Right cardiac atrium (tissue), 5 donors: ENCODE data around the gene NACAD. TPM values are rescaled to one million over a fixed set of nuclear protein-coding genes. Genes with fewer than 3 reads are reported as not detected.

Source experiments
- ATAC-seq, 2 donors: fragments of 200-7000 bp; cut with Tn5 transposase; one replicate each; pipeline versions ENCODE4 v1.8.0 to v1.9.1; 2020; ENCODE audit warnings: moderate library complexity in 2 of 2, mild to moderate bottlenecking in 1 of 2
- DNase-seq, 3 donors: peaks; one replicate each; pipeline ENCODE4 v3.0.0-alpha.2; 2020
- H3K27ac ChIP-seq: one replicate; pipeline ENCODE4 v1.5.1; 2013; ENCODE audit warnings: mild to moderate bottlenecking, low read length, control low read depth, moderate library complexity
- H3K27me3 ChIP-seq: one replicate; pipeline ENCODE4 v1.6.1; 2013; ENCODE audit not compliant: control insufficient read depth, insufficient read depth
- H3K4me1 ChIP-seq: one replicate; pipeline ENCODE4 v1.6.1; 2013; ENCODE audit warnings: low read length; ENCODE audit not compliant: control insufficient read depth, insufficient read depth
- H3K4me3 ChIP-seq: one replicate; pipeline ENCODE4 v1.5.1; 2013; ENCODE audit warnings: low read length, control low read depth
- H3K9me3 ChIP-seq: one replicate; pipeline ENCODE4 v1.6.1; 2013; ENCODE audit warnings: low read length; ENCODE audit not compliant: control insufficient read depth
- WGBS: extraction: QIAGEN DNeasy Blood & Tissue Kit; methylation state at CpG from one replicate; pipeline ENCODE4 v1.1.7; 2013; 5-methylcytosine and 5-hydroxymethylcytosine counted together
- intact Hi-C, 4 donors: fragments of 100-400 bp; cut with DNase I; formaldehyde crosslinking; loops; one replicate each; pipeline versions ENCODE4 v1.11.0 to v1.14.0; 2022 to 2023
- polyA plus RNA-seq: library from polyadenylated mRNA; stranded (reverse); fragments of 200-250 nt; gene quantifications from one replicate; pipeline ENCODE4 v1.2.3, GENCODE V29; 2013
- total RNA-seq, 4 donors: library from RNA; stranded (reverse); fragmentation: NEBNext Ultra II Directional; extraction: Animal tissue kit (Norgen Biotek cat#: 25700); gene quantifications; one replicate each; pipeline ENCODE4 v1.2.1, GENCODE V29; 2021
- donor health status: healthy with polysubstance abuse.
- donor health status: DM: no; HTN: yes; CAD: no.
- donor health status: DM: no; HTN: no; CAD: no.
- donor health status: DM: no; HTN: yes; CAD: no; lungs with severe emphysema.
- donor health status: DM: yes; HTN: yes; CAD: no.

The NACAD gene
- total and polyA plus RNA-seq, 5 donors = 3.2 to 6.5 (median 4.8) TPM

DNA sequence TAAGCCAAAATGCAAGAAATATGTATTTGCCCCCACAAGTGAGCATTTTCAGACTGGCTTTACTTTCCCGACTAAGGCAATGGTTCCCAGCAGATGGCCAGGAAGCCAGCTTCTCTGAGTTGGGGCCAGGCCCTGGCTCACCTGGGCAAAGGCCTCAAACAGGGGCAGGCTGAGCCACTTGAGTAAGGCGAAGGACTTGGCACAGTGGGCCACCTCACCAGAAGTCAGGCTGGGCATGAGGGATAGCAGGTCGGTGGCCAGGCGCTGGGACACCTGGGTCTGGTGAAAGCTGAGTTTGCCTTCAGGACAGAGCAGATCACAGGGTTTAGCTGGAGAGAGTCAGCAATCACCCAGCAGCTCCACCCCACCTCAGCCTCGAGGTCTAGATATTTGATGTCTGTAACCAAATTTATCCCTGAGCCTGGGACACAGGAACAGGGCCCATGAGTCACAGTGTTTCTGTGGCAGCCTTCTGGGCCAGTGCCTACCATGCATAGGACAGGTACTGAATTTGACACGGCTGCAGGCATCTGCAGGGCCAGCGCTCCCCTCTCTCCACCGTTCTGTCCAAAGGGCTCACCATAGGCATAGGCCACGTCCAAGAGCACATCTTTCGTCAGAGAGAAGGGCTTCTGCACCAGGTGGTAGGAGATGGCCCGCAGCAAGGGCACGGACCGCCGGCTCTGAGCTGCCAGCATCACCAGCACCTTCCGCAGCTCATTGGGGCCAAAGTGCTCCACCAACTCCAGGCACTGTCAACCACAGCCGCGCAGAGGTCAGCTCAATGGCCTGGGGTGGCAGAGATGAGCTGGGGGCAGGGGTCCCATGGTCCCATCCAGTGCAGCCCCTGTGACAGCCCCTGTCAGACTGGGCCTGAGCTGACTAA, 15.4 kb upstream of the NACAD start:
- peaks cover 5% of the 10 kb centered on the region for H3K4me1 ChIP-seq

DNA sequence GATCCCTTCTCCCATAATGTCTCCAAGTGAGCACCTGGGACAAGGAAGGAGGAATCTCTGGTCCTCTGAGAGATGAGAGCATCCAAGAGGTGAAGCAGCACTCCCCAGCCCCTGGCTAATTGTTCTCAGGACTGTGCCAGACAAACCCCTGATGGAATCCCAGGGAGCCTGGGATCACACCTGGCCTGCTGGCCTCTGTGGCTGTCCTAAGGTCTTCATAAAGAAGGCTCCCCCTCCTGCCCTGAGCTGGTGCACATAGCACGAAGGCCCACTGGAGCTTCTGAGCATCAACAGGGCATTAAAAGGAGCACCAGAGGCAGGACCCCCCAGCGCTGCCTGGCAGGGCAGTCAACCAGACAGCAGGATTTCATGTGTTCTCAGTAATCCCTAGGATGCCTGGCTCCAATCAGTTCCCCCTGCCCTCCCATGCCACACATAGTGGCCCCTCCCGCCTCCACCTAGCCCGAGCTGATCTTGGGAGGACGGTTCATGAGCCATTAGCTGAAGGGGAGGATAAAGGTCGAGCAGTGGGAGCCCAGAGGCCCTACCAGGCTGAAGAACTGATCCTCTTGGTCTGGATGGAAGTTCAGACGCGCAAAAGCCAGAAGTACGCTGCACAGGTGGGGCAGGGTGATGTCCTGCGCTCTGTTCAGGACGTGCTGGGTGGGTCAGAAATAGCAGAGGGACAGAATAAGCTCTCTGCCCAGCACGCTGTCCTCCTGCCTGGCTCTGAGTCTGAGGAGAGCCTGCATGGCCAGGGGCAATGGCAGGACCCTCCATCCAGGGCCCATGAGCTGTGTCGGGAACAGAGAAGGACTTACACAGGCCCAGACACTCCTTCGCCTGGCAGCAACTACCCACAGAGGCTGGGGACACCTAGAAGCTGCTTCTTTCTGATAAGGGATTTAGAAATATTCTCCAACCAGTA, 14.3 kb upstream of the NACAD start:
- Histone ChIP-seq H3K4me1 (peaks cover 6% of the 10 kb centered on the region), H3K4me3 (no peak overlapping the region), H3K27me3 (no peaks in the 10 kb centered on the region), H3K9me3 (no peaks in the 10 kb centered on the region), H3K27ac (no peak overlapping the region)
- ATAC-seq = no peak
- WGBS = 87% methylated on average over 14 of the region's 14 CpGs
- intact Hi-C loops = loop anchor here in 1 of 4 donors (10.0 kb wide), 1 partner anchor 118 kb away; no protein-coding TSS in a partner anchor
- DNase-seq = no peak

More for the DNA sequence above, 15.4 kb upstream of the NACAD start:
- H3K9me3 ChIP-seq = no peaks in the 10 kb centered on the region
- no peaks in the 10 kb centered on the region for H3K27me3 ChIP-seq
- H3K4me3 ChIP-seq = no peak overlapping the region
- no peak for ATAC-seq
- intact Hi-C loops = loop anchor here in 1 of 4 donors (10.0 kb wide), 1 partner anchor 119 kb away; no protein-coding TSS in a partner anchor
- 90% methylated on average over 17 of the region's 17 CpGs for WGBS
- DNase-seq = peak in 1 of 3 donors; percentile 50
- no peak overlapping the region for H3K27ac ChIP-seq

DNA sequence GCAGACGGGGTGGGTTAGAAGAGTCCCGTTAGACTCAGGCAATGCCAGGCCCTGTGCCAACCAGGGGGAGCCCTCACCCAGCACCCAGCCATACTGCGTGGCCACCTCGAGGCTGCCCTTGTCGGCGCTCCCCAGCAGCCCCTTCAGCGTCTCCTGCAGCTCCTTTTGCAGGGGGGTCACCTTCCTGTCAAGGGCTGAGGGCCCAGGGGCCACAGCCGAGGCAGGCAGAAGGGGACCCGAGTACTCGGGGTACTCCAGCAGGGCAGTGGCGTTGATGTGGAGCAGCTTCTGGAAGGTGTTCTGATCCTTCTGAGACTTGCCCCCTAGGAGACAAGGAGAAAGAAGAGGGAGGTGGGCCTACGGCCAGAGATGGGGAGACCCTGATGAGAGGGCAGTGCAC, 13.0 kb upstream of the NACAD start:
- 94% methylated on average over 12 of the region's 12 CpGs for WGBS
- ATAC-seq (no peak), DNase-seq (no peak)
- H3K27ac ChIP-seq = no peak overlapping the region
- H3K9me3 ChIP-seq = no peaks in the 10 kb centered on the region
- intact Hi-C loops = loop anchor here in 1 of 4 donors (10.0 kb wide), 1 partner anchor 117 kb away; no protein-coding TSS in a partner anchor
- no peak overlapping the region for H3K4me3 ChIP-seq
- peaks cover 2% of the 10 kb centered on the region for H3K4me1 ChIP-seq
- H3K27me3 ChIP-seq = no peaks in the 10 kb centered on the region

DNA sequence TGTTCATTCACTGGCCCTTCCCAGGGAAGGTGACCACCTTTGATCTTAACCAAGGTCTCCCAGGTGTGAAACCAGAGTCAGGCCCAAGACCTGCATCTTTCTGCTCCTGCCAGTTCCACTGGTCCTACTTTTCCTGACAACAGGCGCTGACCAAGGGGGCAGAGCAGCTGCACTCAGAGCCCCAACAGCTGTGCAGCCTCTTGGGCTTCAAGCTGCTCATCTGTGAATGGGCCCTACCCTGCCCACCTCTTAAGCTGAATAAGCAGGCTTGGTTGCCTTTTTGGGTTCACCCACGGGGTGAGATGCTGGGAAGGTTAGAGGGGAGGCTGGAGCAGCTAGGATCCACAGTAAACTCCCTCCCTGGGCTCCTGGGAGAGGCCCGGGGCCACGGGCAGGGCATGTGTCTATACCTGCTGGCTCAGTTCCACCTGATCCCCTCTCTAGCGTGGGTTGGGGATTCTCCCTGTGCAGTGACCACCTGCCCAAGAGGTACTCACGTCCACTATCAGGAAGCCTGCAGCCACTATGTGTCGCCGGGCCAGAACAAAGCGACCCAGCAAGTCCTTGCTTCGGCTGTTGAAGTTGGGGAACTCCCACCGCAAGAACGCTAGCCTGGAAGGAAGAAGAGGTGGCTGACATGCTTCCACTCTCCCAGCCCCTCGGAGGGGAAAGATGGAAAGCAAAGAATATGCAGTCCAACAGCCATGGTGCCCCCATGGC, 12.2 kb upstream of the NACAD start:
- intact Hi-C loops = loop anchor here in 1 of 4 donors (10.0 kb wide), 1 partner anchor 116 kb away; no protein-coding TSS in a partner anchor

DNA sequence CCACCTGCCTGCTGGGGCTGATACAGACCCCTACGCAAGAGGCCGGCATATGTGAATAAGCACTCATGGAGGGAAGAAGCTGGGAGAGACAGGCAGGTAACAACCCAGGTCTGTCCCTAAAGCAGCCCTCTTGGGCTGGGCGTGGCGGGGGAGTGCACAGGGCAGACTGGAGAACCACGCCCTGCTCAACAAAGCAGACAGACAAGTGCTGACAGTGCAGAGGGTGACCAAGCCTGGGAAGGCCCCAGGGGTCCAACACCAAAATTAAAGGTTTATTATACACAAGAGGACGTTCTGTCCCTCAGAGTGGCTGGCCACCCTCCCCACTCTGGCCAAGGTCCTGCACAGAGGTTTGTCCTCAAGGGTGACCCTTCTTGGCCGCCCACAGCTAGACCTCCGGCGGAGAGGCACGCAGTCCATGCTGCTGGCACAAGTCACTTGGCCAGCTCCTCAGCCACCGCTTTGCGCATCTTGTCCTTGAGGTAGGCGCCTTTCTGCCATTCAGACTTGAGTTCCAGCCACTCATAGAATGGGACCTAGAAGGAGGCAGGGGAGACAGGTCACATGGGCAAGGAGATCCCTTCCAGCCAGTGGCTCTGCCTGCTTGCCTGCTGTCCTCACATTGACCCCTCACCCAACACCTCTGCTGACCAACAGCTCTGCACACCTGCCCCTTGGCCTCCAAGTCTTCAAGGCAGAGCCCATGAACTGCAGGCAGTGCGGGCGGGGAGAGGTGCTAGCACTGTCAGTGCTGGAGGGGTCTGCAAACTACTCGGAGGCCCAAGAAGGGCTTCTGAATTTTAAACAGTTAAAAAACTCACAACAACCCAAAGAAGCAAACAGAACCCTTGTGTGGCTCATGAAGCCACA, 11.4 kb upstream of the NACAD start:
- WGBS = 95% methylated on average over 16 of the region's 16 CpGs
- DNase-seq (peak in 1 of 3 donors; percentile 46), ATAC-seq (peak; percentile 16 to 17)
- Histone ChIP-seq H3K4me3 (no peak overlapping the region), H3K9me3 (no peaks in the 10 kb centered on the region), H3K4me1 (peaks cover 2% of the 10 kb centered on the region), H3K27me3 (no peaks in the 10 kb centered on the region), H3K27ac (no peak overlapping the region)
- intact Hi-C loops = loop anchor here in 1 of 4 donors (10.0 kb wide), 1 partner anchor 115 kb away; no protein-coding TSS in a partner anchor

More for the DNA sequence above, 12.2 kb upstream of the NACAD start:
- Histone ChIP-seq H3K4me3 (no peak overlapping the region), H3K27ac (no peak overlapping the region), H3K4me1 (peaks cover 2% of the 10 kb centered on the region), H3K9me3 (no peaks in the 10 kb centered on the region), H3K27me3 (no peaks in the 10 kb centered on the region)
- WGBS = 91% methylated on average over 13 of the region's 13 CpGs
- no peak for DNase-seq
- ATAC-seq = no peak

DNA sequence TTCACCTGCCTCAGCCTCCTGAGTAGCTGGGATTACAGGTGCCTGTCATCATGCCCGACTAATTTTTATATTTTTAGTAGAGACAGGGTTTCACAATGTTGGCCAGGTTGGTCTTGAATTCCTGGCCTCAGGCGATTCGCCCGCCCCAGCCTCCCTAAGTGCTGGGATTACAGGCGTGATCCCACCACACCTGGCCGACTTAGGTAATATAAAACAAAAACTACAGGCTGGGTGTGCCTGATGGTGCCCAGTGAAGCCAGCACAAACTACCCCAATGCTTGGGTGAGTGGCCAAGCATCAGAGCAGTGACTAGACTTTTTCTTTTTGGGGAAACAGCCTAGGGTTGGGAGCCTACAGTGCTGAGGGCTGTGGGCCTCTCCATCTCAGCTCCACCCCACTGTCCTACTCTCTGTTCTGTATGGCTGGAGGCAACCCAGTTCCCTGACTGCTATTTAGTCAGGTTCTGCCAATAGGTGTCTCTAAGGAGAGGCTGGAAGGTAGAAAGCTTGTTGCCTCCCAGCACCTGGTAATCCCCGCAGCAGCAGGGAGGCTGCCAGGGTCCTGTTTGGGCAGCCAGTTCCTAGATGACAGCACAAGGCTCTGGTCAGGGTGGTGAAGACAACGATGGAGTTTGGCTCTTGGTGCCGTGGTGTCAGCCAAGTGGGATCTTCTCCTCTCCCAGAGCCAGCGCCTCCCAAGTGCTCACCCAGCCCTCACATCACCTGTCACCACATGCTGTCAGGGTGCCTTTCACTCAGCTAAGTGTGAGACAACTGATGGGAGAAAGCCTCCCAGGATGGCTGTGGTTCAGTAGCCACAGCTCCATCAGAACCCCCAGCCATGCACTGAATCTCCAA, 10.4 kb upstream of the NACAD start:
- whole genome bisulfite sequencing = 76% methylated on average over 10 of the region's 10 CpGs
- H3K27ac ChIP-seq = no peak overlapping the region
- intact Hi-C loops = no loop called here
- no peaks in the 10 kb centered on the region for H3K9me3 ChIP-seq
- H3K4me3 ChIP-seq = no peak overlapping the region
- no peaks in the 10 kb centered on the region for H3K27me3 ChIP-seq
- ATAC-seq = peak; percentile 44 to 82
- peak in 1 of 3 donors; percentile 70 for DNase-seq
- peaks cover 2% of the 10 kb centered on the region for H3K4me1 ChIP-seq

DNA sequence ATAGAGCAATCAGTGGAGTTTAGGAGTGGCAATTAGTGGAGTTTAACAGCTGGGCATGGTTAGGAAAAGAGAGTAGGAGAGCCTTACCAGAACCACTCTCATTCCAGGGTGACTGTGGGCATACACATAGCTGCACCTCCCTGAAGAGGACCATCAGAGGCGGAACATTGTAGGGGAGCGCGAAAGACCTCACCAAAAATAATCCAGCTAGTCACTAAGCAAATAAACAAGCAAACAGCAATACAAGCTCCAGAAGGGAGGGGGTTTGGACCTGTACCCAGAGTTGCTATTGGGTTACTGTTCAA, 4.1 kb upstream of the NACAD start:
- no peak for DNase-seq
- Histone ChIP-seq H3K4me3 (no peak overlapping the region), H3K4me1 (no peaks in the 10 kb centered on the region), H3K27ac (no peak overlapping the region), H3K9me3 (no peaks in the 10 kb centered on the region), H3K27me3 (no peaks in the 10 kb centered on the region)
- intact Hi-C loops = no loop called here
- WGBS = 76% methylated on average over 3 of the region's 3 CpGs
- ATAC-seq = no peak

DNA sequence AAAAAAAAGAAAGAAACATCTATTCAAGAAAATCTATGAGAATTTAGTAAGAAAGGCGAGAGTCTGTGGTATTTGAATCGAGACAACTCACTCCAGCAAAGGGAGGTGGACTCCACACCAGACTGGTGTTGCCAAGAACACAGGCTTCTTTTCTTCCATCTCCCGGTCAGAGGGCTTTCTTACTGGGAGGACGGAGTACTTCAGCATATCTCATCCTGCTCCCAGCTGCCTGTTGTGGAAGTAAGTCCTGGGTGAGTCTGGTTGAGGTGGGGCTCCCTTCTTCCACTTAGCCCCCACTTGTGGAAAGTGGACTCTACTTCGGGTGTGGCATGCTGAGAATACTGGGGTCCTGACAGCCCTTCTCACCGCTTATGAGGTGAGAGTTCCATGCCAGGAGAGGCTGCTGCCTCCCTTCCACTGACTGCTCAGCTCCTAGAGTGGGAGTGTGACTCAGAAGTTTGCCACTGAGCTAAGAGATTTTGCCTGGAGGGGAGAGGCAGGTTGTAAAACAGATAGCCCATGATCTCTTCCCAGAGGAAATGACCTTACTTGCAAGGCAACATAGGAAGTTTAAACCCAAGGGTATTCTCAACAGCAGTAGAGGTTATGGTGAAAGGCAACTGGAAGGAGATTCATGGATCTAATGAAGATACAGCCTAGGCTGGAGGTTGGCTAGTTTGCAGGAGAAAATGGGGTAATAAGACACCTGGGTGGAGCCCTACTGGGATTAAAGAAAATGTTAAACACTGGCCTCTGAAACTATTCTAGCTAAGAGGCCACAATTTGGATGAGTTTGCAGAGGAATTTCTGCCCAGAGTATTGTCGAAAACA, 3.5 kb upstream of the NACAD start:
- WGBS = 57% methylated on average over 7 of the region's 7 CpGs
- Histone ChIP-seq H3K27ac (no peak overlapping the region), H3K27me3 (no peaks in the 10 kb centered on the region), H3K4me3 (no peak overlapping the region), H3K9me3 (no peaks in the 10 kb centered on the region), H3K4me1 (no peaks in the 10 kb centered on the region)
- no peak for DNase-seq
- intact Hi-C loops = no loop called here
- no peak for ATAC-seq
